HG02973 (cell line): Measurements from ENCODE around the gene MZB1.
"Not testable (repeated sequence)": the region's sequence is repeated elsewhere in the genome, so short reads cannot be mapped to it uniquely, and the experiment has no call there.

ENCODE experiments used
- ATAC-seq: cut with Tn5 transposase; IDR thresholded peaks from one replicate; pipeline ENCODE4 v1.9.1; 2021; ENCODE audit warnings: moderate library complexity; ENCODE audit not compliant: unreplicated experiment

Gene MZB1

DNA sequence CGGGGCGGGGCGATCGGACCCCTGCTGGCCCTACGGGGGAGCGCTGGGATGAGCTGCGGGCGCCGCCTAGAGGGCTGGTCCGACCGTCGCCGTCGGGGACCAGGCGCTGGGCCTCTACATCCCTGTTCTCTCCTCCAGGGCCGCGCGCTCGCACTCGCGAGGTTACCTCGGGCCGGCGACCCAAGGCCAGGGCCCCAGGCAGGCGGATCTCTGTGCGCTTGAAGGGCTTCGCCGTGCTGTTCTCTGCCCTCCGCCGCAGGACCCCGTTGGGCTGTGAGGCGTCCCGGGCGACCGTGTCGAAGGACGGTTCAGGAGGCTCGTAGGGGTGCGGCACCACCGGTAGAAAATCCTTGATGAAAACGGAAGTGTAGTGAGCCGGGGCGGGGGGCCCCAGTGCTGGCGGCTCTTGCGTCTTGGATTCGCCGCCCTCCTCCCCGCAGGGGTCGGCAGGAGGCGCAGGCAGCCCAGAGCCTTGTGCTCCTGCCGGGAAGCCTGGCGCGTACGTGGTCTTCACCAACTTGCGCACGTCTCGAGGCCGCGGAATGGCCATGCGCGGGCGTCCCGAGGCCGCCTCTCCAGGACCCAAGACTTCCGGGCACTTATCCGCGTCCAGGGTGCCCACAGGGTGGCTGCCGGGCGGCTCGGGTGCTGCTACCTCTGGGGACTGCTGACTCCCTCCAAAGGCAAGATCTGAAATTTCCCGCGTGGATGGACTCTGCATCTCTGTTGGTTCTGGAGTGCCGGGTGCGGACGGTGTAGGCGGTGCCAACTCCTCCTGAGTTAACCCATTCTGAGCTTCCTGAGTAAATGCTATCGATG is 3.2 kb upstream of the MZB1 start:
- peak; percentile 39 for ATAC-seq

DNA sequence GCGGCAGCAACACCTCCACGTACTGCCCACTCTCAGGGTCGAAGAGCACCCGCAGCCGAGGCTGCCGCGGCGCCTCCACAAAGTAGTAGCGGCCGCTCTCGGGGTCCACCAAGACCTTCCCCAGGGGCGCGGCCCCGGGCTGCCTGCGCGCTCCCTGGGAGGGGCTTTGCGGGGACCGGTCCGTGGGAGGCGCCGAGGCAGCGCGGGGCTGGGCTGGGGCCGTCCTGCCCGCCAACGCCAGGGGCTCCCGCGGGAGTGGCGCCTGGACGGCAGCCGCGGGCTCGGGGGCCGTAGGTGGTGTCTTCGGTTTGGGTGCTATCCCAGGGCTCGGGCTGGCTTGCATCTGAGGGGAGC is 2.6 kb upstream of the MZB1 start:
- no peak for ATAC-seq

DNA sequence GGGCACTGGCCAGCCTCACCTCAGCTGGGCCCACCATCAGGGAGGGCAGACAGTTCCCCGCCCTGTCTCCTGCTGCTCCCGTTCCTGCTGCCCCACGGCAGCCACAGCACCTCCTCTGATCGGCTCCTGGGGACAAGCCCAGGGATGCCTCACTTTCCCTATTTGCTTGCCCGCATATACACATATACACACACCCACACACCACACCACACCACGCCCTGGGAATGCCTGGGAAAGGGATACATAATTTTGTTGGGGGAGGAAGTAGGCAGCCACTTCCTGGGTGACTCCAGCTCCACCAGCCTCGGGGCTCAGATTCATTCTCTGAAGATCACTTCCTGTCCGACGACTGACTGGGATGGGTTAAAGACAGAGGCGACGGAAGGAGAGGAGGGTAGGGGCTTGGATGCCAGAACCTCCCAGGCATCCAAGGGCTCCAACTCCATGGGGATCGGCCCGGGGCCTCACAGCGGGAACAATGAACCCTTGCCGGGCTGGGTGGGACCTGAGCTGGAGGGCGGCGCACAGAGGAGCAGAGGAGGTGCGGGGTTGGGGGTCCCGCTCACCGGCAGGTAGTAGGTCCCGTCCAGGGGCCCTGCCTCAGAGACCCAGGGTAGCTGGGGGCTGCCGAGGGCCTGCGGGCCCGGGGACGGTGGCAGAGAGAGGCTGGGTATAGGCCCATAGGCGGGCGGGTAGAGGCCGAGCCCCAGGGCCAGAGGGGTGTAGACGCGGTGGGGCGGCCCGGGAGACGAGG is 2.0 kb upstream of the MZB1 start:
- ATAC-seq = peak; percentile 0

DNA sequence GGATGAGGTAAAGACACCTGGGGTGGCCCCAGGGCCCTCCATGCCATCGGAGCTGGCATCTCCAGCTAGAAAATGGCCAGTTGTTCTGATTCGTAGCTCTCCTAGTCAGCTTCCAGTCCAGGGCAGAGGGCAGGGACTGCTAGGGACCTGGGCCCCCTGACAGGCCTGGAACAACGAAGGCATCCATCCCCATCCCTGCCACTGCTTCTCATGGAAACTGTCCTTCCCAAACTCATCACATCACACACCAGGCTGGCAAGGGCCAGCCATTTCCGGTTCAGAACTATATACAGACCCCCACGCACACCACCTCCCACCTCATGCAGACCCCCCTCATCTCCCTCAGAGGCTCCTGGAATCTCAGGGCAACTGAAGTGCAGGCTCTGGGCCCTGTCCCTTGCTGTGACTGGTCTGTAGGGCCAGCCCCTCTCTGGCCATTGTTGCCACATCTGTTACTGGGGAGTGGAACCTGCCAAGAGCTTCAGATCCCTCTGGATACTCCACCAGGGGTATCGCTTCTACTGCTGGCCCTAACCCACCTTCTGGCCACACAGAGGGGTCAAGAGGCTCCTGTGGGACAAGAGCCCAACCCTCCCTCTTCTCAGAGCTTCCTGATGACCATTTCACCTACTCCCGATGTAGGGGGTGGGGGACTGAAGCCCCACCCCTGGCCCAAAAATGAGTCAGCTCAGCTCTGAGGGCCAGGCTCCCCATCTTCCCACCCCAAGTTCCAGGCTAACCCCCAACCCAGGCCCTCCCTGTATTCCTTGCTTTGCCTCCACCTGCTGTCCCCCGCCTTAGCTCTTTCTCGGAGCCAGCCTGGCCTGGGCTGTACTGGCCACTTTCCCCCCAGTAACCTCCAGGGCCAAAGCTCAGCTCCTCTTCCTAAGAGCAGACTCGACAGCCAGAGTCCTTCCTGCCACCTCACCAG is 1.2 kb upstream of the MZB1 start:
- no peak for ATAC-seq

DNA sequence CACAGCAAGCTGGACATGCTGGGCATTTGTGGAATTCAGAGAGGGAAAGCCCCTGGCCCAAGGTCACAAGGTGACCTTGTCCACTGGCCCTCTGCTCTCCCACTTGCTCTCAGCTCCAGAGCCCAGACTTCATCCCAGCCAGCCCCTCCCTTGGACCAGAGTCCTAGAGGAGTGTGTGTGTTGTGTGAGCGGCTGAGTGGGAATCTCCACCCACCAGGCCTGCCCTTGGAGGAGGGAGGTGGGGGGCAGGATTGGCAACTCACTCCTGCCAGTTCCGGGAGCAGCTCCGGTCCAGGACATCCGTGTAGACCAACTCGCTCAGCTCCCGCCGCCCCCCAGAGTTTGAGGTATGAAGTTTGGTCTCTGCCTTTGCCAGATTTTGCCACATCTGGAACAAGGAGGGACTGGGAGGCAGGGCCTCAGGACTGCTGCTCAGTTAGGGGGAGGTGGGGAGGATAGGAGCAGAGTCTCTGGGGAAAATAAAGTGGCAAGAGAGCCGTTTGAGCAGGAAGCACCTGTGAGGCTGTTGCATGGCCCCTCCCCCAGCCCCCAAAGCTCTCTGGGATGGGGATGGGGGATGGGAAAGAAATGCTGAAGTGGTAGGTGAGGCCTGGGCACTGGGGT is 1.4 kb downstream of the MZB1 start:
- ATAC-seq = no peak

DNA sequence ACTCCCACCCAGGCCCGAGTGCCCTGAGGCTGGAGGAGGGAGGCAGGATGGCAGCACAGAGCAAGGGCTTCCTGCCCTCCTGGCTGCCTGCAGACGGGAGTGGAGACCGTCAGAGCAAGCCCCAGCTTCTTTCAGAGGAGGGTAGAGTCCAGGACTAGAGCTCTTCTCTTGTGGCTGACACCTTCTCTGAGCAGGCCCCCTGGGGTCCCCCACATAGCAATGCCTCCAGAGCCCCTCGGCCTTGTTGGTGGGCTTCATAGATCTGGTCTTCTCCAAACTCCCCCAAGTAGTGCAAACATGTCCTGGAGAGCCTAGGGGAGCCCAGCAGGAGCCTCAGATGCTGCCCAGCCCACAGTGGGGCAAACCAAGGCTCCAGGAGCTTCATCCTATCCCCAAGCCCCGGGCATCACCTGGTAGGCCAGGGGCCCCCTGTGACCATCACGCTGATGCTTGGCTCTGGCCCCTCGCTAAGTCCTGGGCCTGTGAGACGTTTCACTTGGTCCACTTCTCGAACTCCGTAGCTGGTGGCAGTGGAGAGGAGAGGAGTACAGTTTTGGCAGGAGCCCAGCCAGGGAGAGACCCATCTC is 2.0 kb downstream of the MZB1 start:
- no peak for ATAC-seq

DNA sequence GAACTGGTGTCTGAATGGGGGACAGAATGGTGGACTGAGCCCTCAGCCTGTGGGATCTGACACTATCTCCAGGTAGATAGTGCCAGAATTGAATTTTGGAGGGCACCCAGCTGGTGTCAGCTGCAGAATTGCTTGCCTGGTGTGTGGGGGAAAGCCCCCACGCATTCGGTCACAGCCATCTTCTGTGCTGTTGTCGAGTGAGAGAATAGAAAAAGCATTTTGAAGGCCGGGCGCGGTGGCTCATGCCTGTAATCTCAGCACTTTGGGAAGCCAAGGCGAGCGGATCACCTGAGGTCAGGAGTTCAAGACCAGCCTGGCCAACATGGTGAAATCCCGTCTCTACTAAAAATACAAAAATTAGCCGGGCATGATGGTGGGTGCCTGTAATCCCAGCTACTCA is 2.8 kb downstream of the MZB1 start:
- not testable (repeated sequence) for ATAC-seq

DNA sequence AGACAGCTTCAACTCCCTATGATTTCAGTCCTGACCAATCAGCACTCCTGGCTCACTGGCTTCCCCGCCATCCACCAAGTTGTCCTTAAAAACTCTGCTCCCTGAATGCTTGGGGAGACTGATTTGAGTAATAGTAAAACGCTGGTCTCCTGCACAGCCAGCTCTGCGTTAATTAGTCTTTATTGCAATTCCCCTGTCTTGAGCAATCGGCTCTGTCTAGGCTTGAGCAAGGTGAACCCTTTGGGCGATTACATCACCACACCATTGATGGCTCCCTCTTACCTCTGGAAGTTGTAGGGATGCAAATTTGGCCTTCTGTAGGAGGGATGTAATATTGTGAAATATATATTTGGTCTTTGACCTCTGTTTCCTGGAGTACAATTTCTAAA is 3.7 kb downstream of the MZB1 start:
- ATAC-seq = no peak

DNA sequence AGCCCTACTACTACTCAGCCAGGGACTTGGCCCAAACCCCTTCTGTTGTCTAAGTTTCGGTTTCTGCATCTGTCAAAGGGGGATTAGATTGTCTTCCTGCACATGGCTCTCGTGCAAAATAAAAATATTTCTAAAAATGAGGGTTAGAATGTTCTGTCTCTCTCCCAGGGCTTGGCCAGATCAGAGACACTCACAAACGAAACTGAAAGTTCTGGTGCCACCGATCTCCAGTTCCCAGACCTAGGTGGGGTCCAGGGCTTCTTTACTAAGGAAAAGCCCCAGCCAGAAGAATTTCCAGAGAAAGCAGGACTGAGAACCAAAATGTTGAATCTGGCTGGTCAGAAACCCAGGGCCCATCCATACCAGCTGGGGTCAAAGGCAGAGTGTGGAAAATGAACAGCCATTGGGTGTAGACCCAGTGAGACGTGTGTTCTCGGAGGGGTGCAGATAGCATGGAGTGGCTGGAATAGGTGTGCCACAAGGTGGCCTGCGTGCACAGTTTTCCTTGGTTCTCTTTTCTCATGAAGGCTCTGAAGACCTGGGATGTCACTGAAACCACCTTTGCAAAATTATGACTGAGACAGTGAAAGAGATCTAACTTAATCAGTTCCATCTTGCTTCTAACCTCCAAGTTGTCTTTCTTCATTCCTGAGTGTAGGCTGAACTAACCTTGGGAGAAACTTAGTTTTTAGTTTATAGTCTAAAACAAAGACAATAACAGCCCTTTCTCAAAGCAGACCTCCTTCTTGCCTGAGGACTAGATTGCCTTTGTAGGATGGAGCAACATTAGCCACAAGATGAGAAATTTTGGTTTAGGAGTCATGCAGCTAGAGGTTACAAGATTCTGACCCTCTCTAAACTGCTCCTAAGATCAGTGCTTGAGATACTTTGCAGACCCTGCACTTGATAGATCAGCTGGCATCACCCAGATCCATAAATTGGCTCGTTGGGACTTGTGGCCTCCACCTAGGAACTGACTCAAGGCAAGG is 4.4 kb downstream of the MZB1 start:
- no peak for ATAC-seq

DNA sequence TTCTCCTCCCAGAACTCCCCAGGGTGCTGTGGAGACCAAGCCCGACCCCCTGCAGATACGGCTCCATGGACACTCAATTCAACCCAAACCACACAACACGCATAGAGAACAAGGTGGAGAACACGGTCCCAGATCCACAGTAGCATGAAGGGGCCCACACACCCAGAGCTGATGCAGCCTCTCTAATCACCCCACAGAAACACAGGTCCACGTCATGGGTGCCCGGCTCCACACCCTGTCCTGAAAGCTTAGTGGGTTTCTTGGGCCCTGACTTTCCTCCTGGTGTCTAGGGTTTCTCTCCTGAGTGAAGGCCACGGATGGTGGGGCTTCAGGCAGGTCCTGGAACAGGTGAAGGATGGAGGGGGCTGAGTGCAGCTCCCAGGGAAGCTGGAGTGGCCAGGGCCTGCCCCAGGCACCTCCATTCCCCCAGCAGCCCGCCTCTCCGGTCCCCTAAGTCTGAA is 5.1 kb downstream of the MZB1 start:
- no peak for ATAC-seq

DNA sequence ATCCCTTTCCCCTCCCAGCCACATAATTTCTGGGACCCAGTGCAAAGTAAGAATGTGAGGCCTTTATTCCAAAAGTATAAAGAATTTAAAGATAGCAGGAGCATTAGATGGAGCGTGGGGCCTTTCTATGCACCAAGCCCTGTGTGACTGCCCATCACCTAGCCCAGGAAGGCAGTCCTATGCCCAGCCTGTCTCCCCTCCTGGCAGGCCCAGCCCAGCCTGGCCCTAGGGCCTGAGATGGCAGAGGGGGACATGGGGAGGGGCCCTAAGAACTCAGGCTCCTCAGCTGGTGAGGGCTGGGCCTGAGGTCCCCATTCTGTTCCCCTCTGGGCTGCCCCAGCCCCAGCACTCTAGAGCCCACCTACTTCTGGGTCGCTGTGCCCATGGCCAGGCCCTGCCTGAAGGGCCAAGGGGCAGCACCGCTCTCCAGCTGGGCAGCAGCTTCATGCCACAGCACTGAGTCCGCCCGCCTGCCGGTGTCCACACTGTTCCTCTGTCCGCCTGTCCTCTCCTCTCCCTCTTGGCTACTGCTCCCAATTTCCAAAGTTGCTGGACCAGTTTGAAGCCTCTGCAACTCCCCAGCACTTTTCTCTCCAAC is 5.6 kb downstream of the MZB1 start:
- no peak for ATAC-seq

DNA sequence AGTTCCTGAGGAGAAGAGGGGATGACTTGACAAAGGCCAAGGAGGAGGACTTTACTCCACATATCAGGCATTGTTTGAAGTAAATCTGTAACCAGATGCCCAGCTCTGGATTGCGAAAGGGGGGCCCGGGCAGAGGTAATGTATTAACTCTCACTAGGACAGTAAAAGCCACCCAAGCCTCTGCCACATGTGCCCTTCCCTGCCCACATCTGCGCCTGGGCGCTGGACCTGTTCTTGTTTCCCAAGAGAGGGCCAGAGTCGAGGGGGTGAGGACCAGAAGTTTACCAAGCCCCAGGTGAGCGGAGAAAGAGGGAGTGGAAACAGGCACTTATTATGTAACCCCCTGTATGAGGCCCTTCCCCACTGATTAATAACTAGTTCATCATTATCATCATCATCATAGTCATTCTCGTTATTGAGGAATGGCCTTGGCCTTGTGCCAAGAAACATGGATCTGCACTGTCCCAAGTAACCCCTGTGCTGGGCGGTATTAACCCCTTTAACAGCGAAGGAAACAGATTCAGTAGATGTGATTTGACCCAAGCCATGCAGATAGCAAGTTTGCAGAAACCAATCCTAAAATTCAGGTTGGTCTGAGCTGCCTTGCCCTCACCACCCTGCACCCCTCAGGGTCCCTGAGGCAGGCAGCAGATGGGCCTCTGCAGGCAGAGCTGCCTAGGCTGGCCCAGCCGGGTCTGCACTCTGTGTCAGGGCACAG is 6.3 kb downstream of the MZB1 start, which contains the start of gene SLC23A1:
Gene SLC23A1 (minus strand): TSS at position 23 of the 718 bp plus-strand sequence. CDS start 44 bp downstream, outside the sequence.
- ATAC-seq = no peak

DNA sequence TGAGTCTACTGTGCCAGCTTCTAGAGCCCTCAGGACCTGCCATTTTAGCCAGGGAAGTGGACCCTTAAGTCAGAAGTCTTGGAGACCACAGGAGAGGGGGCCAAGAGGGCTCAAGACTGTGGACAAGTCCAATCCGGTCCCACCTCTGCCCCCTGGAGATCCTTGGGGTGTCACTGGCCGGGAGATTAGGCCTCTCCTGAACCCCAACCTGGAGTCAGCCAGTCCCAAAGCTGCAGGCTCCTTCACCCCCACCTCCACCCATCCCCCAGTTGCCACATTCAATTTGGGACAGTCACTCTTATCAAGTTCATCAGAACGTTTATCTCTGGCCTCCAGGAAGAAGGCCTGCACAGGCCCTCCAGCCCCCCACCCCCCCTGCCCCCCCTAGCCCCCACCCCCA is 6.9 kb downstream of the MZB1 start:
- no peak for ATAC-seq

DNA sequence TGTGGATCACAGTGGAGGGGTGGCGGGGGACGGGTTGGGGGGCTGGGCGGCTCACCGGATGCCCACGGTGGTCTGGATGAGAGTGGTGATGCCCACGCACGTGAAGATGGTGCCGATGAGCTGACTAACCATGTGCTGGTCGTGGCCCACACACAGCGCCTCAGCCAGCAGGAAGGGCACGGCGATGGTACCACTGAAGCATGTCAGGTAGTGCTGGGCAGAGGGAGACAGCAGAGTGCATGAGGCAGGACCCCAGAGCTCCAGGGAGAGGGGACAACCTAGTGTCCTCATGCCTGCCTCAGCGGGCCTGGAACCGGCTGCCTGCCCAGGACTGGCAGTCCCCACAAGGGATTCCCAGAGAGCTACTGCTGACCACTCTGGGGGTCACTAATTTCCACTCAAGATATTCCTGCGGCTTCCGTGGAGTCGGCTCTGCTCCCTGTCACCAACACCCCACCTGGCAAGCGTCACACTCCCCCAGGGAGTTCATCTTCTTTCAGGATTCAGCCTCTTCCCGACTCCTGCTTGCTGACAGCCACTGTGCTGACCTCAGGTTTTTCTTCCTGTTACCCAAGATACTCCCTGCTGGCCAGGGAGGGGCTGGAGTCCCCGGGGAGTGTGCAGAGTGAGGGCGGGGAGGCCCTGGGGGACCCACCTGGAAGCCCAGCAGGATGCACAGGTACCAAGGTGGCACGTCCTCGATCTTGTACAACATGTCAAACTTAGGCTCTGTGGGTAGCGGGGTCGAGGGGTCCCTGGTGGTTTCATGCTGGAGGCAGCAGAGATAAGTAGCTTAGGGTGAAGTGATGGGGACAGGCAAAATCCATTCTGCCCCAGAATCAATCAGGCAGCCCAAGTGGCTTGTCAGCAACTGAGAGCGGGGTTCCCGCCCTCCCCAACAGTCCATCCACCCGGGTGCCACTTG is 7.6 kb downstream of the MZB1 start:
- no peak for ATAC-seq

DNA sequence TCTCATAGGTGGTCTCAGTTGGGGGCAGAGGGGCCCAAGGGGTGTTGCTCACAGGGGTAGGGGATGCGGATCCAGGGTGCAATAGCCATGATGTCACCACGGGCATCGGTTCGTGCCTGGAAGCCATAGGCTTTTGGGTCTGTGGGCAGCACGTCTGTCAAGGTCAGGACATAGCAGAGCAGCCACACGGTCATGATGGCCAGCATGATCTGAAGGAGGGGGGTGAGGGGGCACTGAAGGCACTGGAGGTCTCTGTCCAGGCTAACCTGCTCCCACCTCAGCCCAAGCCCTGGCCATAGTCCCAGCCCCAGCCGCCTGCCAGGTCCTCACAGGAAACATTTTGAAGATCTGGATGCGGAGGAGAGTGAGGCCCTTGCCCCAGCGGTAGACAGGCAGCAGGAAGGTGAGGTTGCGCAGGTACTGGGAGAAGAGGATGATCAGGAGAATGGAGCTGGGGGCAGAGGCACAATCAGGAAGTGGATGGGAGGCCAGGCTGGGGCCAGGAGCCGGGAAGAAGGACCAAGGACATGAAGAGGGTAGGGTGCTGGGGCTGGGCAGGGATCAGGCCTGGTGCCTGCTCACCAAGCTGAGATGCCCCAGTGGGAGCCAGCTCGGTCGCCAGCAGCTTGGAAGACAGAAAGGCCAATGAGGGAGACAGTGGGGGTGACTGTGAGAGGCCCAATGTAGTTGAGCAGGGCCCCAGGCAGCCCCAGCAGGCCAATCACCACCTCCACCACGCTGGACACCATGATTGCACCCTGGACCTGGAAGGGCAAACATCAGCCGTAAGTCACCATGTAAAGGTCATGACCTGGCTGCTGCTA is 9.9 kb downstream of the MZB1 start:
- no peak for ATAC-seq

DNA sequence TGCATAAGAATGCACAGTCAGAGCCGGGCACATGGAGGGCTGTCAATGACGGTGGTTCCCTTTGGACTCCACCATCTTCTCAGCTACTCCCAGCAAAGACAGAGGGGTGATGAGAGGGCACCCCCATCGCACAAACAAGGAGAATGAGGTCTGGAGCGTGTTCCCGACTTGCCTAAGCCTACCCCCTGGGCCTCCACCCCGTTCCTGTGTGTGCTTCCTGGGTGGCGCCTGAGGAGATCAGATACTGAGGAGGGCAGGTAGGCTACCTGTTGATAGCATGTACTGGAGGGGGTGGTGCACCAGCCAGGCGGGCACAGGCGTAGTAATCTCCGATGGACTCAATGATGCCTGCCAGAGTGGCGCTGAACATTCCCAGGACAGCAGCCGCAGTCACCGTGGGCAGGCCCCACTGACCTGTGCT is 10.8 kb downstream of the MZB1 start:
- no peak for ATAC-seq
